C4-2B (cell line): ENCODE results near the gene SLC47A1.

Source experiments
- CTCF ChIP-seq: fragments of 450-650 bp; conservative IDR thresholded peaks from 2 replicates; pipeline ENCODE4 v1.5.1; 2017; ENCODE audit warnings: mild to moderate bottlenecking
- ZFX ChIP-seq: fragments of 450-650 bp; IDR thresholded peaks from 2 replicates; pipeline ENCODE4 v1.6.1; 2017

GRCh38 chr17:19533036-19533717 lies 477 bp upstream of the SLC47A1 start:
- TF ChIP-seq CTCF (no peak), ZFX (no peak)
